Left lobe of liver (tissue), 2 donors: ENCODE measurements around the gene EPOP. TPM values are rescaled to one million over a fixed set of nuclear protein-coding genes. Genes with fewer than 3 reads are reported as not detected.
A peak's percentile ranks its signal among the peaks of the same experiment; 100 is the strongest.

Experiments used
- ATAC-seq: fragments of 200-7000 bp; cut with Tn5 transposase; one replicate; pipeline ENCODE4 v1.9.1; 2020; ENCODE audit warnings: mild to moderate bottlenecking, moderate library complexity
- DNase-seq: peaks from one replicate; pipeline ENCODE4 v3.0.0-alpha.2; 2020; ENCODE audit warnings: low spot score
- total RNA-seq: library from RNA; stranded (reverse); gene quantifications from one replicate; pipeline ENCODE4 v1.2.1, GENCODE V29; 2021
- donor health status: DM: no; HTN: no; CAD: no; lungs with moderate emphysema.
- donor health status: DM: no; HTN: yes; CAD: no.

The EPOP gene
- total RNA-seq, 1 donor from 2014 or later = 2.7 TPM

- DNase-seq (no peak), ATAC-seq (no peak)
These were observed 31.9 kb upstream of the EPOP start for GRCh38 chr17:38706505-38707216.

- DNase-seq (no peak), ATAC-seq (no peak)
These were observed 31.2 kb upstream of the EPOP start for GRCh38 chr17:38705803-38706504.

- ATAC-seq = no peak
- no peak for DNase-seq
These were observed 30.7 kb upstream of the EPOP start for GRCh38 chr17:38705523-38705802.

- ATAC-seq = peak; percentile 46
- peak; percentile 77 for DNase-seq
These were observed 30.1 kb upstream of the EPOP start, which contains the start of gene MLLT6 for GRCh38 chr17:38704606-38705522. Gene MLLT6, plus strand, starts transcription at chr17:38705273. Its CDS starts 360 bp downstream, at chr17:38705633.

- peak; percentile 92 for DNase-seq
- peak; percentile 60 for ATAC-seq
These were observed 29.2 kb upstream of the EPOP start for GRCh38 chr17:38703742-38704605.

- DNase-seq = peak; percentile 63
- ATAC-seq = no peak
These were observed 28.4 kb upstream of the EPOP start for GRCh38 chr17:38702916-38703741.

- peak; percentile 92 for DNase-seq
- ATAC-seq = peak; percentile 67
These were observed 27.6 kb upstream of the EPOP start for GRCh38 chr17:38702166-38702915.

- DNase-seq = peak; percentile 55
- ATAC-seq = peak; percentile 0
These were observed 26.9 kb upstream of the EPOP start for GRCh38 chr17:38701504-38702165.

- no peak for ATAC-seq
- no peak for DNase-seq
These were observed 24.0 kb upstream of the EPOP start for GRCh38 chr17:38698760-38699159.

- no peak for DNase-seq
- ATAC-seq = no peak
These were observed 22.5 kb upstream of the EPOP start for GRCh38 chr17:38697061-38697820.

GRCh38 chr17:38693700-38694329, 19.1 kb upstream of the EPOP start:
- ATAC-seq (peak; percentile 95), DNase-seq (peak; percentile 93)

GRCh38 chr17:38691154-38691553, 16.4 kb upstream of the EPOP start:
- DNase-seq (no peak), ATAC-seq (no peak)

GRCh38 chr17:38690386-38690785, 15.6 kb upstream of the EPOP start:
- DNase-seq = no peak
- no peak for ATAC-seq

GRCh38 chr17:38687286-38687685, 12.5 kb upstream of the EPOP start:
- ATAC-seq (no peak), DNase-seq (no peak)

- ATAC-seq = peak; percentile 49
- DNase-seq = peak; percentile 48
These were observed 10.7 kb upstream of the EPOP start for GRCh38 chr17:38685491-38685890.

GRCh38 chr17:38681096-38681495, 6.3 kb upstream of the EPOP start:
- DNase-seq (no peak), ATAC-seq (no peak)

GRCh38 chr17:38677819-38678218, 3.1 kb upstream of the EPOP start:
- ATAC-seq (no peak), DNase-seq (no peak)
